ENCODE results near the gene VKORC1. TPM values are rescaled to one million over a fixed set of nuclear protein-coding genes. Genes with fewer than 3 reads are reported as not detected.

VKORC1 gene
- total and polyA plus RNA-seq, 2 of the 8 experiments (the other 6 are each of a cell fraction or from before 2014, with no cell fraction given) = 84.1 to 483 TPM

DNA sequence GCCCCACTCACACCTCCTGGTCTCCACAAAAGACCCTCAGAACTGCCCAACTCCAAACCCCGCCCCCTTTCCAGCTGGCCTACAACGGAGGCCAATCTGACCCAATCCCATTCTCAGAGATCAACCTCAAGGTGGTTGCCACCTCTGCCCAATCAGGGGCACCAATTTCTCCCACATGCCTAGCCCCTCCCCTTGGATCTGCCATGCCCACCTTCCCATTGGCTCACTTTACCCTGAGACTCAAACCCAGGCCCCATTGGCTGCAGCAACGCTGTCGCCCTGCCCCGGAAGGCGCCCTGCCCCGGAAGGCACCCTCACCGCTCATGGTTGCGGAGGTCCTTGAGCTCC, 31.1 kb downstream of the VKORC1 start (continued):
- TF ChIP-seq SP4 (IDR thresholded peaks at IDR 0.05; ENCODE audit: low read length) = no peak
